ENCODE results near the gene TMOD3.
"Not testable (repeated sequence)": the region's sequence is repeated elsewhere in the genome, so short reads cannot be mapped to it uniquely, and the experiment has no call there.

Gene TMOD3
- 135 to 146 reads per million in 2 experiments for total RNA-seq

DNA sequence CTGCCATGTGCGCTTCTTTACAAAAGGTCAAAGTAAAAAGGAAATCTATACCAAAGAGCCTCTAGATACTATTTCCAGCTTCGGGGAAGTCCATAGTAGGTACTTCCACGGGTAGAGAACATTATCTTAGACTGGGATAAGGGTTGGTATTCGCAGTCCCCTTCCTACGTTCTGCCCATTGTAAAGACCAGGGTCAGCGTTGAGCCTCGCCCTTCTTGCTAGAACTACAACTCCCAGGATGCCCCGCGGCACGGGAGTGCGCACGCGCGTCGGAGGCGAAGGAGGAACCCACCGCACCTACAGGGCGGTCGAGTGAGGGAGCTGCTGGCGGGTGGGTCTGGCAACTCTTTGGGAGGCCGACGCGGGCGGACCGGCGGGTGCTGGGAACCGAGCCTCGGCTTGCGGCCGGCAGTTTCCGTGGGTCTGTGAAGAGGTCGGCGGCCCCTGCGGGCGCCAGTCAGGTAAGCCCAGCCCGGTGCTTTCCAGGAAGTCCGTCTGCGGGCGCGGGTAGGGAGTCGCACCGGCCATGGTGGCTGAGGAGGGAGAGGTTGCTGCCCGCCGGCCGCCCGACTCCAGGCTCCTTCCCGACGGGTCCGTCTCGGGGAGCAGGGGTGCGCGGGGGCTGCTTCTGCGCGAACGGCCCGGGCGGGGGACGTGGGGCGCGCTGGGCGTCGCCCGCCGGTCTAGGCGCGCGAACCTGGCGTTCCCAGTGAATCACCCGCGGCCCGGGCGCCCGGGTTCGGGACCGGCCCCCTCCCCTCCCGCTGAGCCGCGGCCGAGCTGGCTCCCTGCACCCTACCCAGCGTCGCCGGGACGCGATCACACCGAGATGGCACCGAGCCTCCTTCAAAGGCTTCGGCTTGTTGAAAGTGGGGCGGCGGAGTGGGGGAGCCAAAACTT, at the start of gene TMOD3:
TSS of gene TMOD3 (plus strand) at position 278 of the 900 bp plus-strand sequence. CDS start 33,232 bp downstream, outside the sequence.
- peak; percentile 84 for DNase-seq (ENCODE audit: low read depth)

DNA sequence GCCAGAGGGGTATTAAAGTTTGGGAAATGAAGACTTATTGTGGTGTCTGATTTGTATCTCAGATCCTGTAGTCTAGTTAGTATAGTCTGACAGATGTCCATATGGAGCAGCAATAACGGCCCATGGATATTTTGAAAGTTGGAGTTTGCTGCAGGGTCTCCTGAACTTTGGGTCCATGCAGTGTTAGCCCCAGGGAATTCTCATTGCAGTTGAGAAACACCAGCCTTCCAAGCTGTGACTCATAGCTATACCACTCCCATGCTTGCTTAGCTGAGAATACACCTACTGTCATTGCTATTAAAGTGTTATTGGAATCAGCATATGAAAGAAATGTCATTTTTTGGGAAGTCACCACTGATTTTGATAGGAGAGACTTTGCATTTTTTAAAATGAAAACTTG, 48.8 kb upstream of the TMOD3 start:
- no peak for DNase-seq (ENCODE audit: low read depth)

DNA sequence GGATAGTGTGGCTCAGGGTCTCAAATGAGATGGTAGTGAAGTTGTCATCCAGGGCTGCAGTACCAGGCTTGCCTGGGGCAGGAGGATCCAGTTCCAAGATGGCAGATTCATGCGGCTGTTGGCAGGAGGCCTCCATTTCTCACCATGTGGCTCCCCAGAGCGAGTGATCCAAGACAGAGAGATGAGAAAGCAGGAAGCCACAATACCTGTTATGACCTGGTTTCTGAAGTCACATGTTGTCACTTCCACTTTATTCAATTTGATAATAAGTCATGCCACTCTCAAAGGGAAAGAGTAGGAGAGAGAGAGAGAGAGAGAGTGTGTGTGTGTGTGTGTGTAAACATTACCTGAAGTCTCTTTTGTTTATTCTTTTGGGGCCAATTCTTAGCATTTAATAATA, 47.9 kb upstream of the TMOD3 start:
- DNase-seq (ENCODE audit: low read depth): no peak

DNA sequence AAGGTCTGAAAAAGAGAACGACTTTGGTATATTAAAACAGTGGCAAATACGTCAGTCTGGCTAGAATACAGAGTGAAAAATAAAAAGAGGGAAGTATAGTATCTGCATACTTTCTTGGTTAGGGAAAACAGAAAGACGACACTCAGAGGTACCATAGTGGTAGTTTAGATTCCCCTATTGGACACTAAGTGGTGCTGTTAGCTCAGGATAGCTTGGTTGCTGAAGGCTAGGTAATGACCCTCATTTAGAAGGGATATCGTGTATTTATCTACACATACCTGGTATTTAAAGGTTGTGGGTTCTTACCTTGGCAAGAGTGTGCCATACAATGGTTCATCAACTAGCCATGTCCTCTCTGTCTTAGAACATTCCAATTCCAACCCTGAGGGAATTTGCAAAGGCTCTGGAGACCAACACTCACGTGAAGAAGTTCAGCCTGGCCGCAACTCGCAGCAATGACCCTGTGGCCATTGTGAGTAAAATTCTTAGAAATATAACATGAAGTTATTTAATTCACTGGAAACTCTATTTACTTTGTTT, 47.0 kb upstream of the TMOD3 start:
- DNase-seq (ENCODE audit: low read depth): no peak

DNA sequence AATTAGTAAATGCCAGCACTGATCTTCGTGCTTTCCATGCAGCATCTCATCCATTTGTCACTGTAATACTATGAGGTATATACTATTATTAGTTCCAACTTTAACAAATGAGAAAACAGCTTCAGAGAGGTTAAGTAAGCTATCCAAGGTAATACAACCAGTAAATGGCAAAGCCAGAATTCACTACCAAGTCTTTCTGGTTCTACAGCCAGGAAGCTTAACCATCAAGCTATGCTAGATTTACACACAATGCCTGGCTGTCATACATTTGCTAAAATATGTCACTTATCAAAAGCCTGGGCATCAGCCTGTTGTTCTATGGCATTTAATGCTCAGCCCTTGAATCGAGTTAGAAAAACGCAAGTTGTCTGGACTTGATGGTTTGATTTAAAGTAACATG, 45.5 kb upstream of the TMOD3 start:
- DNase-seq (ENCODE audit: low read depth): no peak

DNA sequence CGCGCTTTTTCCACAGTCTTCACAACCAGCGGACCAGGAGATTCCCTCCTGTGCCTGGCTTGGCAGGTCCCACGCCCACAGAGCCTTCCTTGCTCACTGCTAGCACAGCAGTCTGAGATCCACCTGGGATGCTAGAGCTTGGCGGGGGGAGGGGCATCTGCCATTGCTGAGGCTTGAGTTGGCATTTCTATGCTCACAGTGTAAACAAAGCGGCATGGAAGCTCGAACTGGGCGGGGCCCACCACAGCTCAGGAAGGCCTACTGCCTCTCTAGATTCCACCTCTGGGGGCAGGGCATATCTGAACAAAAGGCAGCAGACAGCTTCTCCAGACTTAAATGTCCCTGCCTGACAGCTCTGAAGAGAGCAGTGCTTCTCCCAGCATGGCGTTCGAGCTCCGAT, 42.3 kb upstream of the TMOD3 start:
- not testable (repeated sequence) for DNase-seq (ENCODE audit: low read depth)

DNA sequence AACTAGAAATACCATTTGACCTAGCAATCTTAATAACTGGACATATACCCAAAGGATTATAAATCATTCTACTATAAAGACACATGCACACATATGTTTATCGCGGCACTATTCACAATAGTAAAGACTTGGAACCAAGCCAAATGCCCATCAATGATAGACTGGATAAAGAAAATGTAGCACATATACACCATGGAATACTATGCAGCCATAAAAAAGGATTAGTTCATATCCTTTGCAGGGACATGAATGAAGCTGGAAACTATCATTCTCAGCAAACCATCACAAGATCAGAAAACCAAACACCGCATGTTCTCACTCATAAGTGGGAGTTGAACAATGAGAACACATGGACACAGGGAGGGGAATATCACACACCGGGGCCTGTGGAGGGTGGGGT, 37.0 kb upstream of the TMOD3 start:
- DNase-seq (ENCODE audit: low read depth): not testable (repeated sequence)

DNA sequence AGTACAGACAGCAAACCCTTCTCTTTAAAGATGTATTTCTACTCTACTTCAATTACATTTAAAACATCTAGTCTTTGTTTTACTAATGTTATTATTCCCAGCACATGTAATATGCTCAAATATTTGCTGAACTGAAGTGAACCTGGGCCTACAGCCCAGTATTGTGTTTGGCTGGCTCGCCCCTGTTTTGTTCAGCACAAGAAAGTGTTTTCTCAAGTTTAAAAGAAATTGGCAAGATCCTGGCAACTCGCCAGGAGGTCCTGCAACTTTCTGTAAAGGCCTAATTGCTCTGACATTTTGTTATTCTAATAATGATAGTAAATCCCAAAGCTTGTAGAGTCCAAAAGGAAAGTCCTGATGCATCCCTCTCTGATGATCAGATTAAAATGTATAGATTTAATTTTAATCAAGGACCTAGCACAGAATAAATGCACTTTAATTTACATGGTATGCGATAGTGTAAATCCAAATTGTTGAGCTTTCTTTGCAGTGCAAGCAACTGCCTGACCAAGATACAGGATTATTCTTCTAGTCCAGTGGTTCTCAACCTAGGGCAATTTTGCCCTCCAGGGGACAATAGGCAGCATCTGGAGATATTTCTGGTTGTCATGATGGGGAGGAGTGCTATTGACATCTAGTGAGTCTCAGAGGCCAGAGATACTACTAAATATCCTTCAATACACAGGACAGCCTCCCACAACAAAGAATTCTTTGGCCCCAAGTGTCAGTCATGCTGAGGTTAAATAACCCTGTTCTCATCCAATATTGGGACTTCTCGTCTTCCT, 35.7 kb upstream of the TMOD3 start:
- no peak for DNase-seq (ENCODE audit: low read depth)

DNA sequence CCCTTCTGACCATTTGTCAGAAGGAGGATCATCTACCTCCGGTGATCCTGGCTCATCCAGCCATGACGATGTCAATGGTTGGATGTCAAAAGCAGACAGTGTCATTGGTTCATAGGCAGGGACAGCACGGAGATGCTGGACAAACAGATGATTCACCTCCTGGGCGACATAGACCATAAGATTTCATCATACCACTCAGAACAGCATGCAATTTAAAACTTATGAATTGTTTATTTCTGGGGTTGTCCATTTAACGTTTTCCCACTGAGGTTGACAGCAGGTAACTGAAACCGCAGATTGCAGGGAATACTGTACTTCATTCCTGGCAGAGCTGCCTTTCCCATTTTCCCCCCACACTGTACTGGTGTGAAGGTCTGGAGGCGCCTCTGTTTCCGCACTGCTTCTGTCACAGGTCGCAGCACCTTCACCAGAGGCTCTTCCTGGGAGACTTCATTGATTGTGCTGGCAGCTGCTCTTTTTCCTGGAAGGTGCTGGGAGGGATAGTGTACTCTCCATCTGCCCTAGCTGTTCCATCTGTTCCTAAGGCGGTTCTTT, 32.5 kb upstream of the TMOD3 start:
- DNase-seq (ENCODE audit: low read depth): no peak

DNA sequence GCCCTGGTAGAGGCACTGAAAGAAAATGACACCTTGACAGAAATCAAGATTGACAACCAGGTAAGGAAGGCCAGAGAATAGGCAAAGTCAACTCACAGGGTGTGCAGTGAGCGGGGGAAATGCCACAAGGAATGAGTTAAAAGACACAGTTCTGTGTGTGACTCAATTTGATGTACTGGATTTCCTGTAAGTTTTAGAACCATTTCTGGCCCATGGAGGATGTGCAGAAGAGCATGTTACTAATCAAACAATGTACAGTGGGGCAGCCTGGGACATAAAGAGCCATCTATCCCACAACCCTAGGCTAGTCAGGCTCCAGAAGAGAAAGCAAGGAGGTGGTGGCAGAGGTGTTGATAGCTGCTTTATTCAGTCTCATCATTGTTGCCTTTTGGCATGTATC, 31.2 kb upstream of the TMOD3 start:
- no peak for DNase-seq (ENCODE audit: low read depth)

DNA sequence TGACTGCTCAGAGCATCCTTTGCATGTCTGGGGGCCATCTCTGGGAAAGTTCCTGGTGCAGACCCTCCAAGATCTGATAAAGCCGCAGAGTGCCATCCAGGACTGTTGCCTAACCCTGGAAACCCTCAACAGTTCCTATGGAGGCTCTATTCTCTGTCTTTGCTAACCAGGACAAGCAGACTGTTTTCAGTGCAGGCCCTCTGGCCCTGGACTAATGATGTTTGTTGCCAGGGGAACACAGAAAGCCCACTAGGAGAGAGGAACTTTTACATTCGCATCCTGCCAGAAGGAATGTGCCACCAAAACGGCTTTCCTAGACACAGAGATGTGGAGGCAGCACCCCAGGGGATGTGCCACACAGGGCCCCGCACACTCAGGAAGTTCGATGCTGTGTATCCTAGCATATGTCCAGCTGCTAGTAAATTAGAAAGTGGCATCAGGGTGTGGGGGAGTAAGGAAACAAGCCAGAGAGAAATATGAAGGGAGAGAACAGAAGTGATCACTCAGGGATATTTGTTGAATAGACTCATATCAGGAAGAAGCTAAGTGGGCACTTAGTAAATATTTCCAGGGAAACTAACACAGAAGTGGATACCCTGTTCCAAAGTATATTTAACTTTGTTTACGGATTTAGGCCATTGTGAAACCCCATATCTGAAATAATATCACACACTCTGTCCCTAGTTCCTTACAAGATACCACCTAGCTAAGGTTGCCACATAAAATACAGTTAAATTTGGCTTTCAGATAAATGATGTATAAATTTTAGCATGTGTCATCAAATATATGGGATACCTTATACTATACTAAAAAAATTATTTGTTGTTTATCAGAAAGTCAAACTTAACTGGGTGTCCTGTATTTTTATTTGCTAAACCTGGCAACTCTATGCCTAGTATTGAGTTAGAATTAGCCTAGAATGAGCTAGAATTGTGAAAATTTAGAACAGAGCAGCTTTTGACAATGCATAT, 29.9 kb upstream of the TMOD3 start:
- DNase-seq (ENCODE audit: low read depth): no peak

DNA sequence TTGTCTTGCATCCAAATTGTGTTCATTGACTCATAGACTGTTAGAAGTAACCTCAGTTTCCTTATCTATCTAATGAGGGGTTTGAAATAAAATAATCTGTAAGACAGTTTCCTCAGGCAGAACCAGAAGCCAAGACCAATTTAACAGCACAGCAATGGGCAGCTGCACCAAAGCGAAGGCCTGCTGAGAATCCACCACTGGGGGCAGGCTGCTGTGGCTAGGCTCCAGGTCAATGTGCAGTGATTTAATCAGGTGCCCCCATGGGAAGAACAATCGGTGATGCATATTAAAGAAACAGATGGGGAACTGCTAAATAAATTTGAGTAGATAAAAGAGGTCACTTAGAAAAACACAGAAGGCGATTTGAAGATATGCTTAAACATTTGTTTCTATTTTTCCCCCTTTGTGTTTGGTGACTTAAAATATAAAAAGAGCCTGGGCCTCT, 28.0 kb upstream of the TMOD3 start:
- DNase-seq (ENCODE audit: low read depth): no peak

DNA sequence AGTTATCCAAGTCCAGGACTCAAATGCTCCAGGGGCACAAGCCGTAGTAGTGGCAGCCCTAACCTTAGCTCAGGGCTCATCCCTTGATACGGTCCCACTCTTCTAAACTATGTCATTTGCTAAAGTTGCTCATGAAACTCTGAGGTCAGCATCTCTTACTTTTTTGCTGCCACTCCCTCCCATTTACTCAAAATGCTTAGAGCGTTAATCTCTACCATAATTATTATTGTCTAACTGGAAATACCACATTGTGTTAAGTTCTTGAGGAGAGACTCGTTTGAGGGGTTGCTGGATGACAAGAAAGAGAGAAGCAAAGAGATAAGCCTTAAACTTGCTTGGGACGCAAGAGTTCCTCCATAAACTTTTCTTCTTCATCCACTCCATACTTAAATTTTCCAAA, 26.9 kb upstream of the TMOD3 start:
- DNase-seq (ENCODE audit: low read depth): no peak

DNA sequence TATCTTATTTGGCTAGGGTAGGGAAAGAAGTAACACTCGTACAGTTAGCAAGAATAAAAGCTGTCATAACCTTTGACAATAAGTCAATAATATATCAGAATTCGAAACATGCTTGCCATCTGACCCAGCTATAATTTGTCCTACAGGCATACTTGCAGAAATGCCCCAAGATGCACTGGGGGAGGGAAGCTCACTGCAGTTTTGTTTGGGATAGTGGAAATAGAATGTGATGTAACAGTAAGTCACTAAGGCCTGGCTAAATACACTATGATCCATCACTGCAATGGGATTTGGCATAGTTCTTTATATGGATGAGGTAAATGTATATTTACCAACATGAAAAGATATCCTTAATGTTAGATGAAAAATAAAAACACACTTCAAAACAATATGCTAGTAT, 25.5 kb upstream of the TMOD3 start:
- no peak for DNase-seq (ENCODE audit: low read depth)

DNA sequence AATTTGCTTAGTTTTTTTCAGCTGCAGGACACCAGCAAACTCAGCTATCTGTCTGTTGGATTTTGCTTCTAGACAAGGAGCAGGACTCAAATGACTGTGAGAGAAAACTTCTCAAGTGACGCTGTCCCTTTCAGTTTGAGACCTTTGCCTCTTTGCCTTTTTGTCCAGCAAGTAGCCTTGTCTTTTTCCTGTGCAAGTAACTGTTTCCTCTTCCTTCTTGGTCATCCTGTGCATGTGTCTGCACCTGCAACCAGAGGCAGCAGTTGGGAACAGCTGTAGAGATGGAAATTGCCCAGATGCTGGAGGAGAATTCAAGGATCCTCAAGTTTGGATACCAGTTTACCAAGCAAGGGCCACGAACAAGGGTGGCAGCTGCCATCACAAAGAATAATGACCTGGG, 23.3 kb upstream of the TMOD3 start:
- no peak for DNase-seq (ENCODE audit: low read depth)

DNA sequence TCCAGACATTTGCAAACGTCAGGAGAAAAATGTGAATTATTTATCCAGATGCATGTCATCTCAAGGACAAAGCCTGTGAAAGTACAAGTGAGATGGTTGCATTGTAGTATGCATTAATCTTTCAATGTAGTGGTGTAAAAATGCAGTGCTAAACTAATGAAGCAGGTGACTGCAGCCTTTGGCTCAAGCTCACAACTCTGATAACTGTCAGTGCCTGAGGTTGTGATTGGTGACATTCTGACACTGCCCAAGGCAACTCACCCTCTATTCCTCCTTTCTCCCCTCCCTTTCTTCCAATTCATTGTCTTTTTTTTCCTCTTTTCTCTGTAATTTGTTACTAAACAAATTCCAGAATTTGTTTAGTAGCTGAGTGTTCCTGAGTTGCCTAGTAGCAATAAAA, 20.0 kb upstream of the TMOD3 start:
- no peak for DNase-seq (ENCODE audit: low read depth)

DNA sequence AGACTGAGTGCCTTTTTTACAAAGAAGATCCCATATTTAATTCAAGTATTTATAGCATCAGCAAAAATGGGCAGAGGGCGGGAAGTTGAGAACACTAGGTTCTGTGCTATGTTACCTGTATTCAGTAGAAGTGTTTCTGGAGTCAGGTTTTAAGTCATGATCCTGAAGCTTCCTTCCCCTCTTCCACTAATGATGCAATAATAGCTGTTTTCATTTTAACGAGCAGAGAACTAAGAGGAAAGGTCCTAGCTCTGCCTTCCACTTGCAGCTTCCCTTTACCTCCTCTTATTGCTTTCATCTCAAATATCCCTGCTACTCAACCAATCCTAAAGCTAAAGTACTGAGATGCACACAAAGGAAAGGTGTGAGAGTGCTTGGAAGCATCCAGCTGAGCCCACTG, 16.9 kb upstream of the TMOD3 start:
- DNase-seq (ENCODE audit: low read depth): no peak

DNA sequence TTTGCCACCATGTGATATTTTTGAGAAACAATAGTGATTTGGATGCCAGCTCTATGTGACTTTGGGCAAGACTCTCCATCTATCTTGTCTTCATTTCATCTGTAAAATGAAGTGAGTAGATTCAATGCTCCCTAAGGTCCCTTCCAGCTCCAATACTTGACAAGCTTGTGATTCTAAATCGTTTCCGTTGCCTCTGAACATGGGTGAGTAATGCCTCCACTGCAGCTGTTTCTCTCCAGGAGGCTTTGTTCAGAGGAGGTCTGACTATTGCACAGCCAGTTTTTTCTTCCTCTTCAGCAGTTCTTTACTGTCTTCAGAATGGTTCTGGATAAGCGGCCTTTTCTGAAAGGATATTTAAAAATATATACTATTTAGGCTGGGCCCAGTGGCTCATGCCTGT, 14.8 kb upstream of the TMOD3 start:
- no peak for DNase-seq (ENCODE audit: low read depth)

DNA sequence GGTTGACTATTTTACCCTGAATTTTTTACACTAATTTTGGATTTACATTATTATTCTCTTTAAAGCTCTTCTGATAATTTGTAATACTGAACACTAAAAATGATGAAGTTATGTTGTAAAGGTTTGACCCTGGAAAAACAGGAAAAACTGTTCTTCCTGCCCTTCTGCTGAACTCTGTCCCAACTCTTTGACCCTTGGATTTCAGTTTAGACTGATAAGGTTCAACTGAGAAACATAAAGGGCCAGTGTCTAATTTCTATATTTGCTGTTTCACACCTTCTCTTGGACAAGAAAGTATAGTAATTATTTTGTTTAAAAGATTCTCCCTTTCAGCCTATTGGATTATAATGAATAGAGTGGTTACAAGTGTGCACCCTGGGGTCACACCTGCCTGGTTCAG, 12.8 kb upstream of the TMOD3 start:
- DNase-seq (ENCODE audit: low read depth): no peak

DNA sequence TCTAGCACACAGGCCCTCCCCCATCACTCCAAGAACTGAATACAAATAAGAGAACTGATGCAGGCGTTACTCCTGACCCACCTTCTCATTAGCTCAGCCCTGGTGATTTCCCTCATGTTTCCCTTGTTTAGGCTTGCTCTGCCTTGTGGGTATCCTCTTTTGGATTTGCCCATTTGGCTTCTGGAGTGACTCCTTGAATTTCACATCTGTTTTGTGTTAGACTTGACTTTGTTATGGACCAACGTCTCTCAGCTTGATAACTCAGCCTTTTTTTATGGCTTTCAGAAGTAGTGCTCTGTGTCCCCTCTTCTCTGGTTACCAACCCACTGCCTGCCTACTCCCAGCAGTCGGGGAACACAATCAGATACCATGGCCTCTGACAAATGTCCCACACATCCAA, 11.3 kb upstream of the TMOD3 start:
- DNase-seq (ENCODE audit: low read depth): no peak

DNA sequence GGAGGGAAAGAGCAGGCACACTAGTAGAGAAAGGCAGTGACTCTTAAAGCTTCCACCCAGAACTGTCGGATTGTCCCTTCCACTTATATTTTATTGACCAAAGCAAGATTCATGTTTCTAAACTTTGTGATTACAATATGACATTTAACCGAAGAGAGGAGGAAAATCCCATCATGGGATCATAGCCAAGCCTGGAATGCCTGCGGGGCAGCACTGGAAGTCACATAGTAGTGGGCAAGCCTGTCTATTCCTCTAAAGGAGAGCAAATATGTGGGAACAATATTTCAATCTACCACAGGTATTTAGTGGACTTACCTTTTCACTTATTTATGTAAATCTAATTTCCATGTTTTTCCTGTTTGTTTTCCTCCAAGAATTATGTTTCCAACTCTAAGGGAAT, 3.8 kb upstream of the TMOD3 start:
- DNase-seq (ENCODE audit: low read depth): no peak

Data from T follicular helper cell (primary cell).